Right atrium auricular region (tissue), 2 donors: Measurements from ENCODE around the gene DCDC2. TPM values are rescaled to one million over a fixed set of nuclear protein-coding genes. Genes with fewer than 3 reads are reported as not detected.

Source experiments
- DNase-seq: peaks from one replicate; pipeline ENCODE4 v3.0.0-alpha.2; 2019; ENCODE audit warnings: low spot score
- H3K27ac ChIP-seq, 2 donors: fragments of 200-600 bp; sonication (generic); 1 replicate in 1 of 2; 2 replicates in 1 of 2; pipeline ENCODE4 v1.5.1; 2016 to 2019
- H3K27me3 ChIP-seq, 2 donors: fragments of 200-600 bp; sonication (generic); one replicate each; pipeline versions ENCODE4 v1.5.1 to v1.6.0; 2017 to 2019
- H3K36me3 ChIP-seq: fragments of 200-600 bp; sonication (generic); one replicate; pipeline ENCODE4 v1.5.1; 2016
- H3K4me1 ChIP-seq, 2 donors: fragments of 200-600 bp; sonication (generic); one replicate each; pipeline versions ENCODE4 v1.5.1 to v1.6.0; 2017 to 2019
- H3K4me3 ChIP-seq, 2 donors: fragments of 200-600 bp; sonication (generic); 1 replicate in 1 of 2; 2 replicates in 1 of 2; pipeline ENCODE4 v1.5.1; 2017 to 2019; ENCODE audit warnings: mild to moderate bottlenecking in 1 of 2, moderate library complexity in 1 of 2
- H3K9me3 ChIP-seq, 2 donors: fragments of 200-600 bp; sonication (generic); one replicate each; pipeline ENCODE4 v1.5.1; 2019
- CTCF ChIP-seq, 2 donors: fragments of 200-600 bp; sonication (generic); IDR thresholded peaks; one replicate each; pipeline ENCODE4 v1.5.1; 2019; ENCODE audit warnings: antibody characterized with exemption in 2 of 2
- total RNA-seq, 2 donors: library from RNA; depleted of rRNA; stranded (reverse); fragments of >200 nt; gene quantifications; one replicate each; pipeline ENCODE4 v1.1.0, GENCODE V29; 2016

Gene DCDC2
- total RNA-seq, 2 donors from 2014 or later, result not detected

GRCh38 chr6:24352434-24352833 lies 5.4 kb downstream of the DCDC2 start:
- Histone ChIP-seq H3K9me3 (no peaks in the 10 kb centered on the region), H3K4me3 (no peak overlapping the region), H3K27me3 (no peaks in the 10 kb centered on the region), H3K36me3 (no peaks in the 10 kb centered on the region), H3K4me1 (peaks cover 0 to under 1% of the 10 kb centered on the region in 2 donors), H3K27ac (no peak overlapping the region)
- no peak for DNase-seq
- no peak for TF ChIP-seq CTCF (IDR thresholded peaks at IDR 0.05)

- Histone ChIP-seq H3K27ac (no peak overlapping the region), H3K9me3 (no peaks in the 10 kb centered on the region), H3K4me1 (no peaks in the 10 kb centered on the region), H3K4me3 (no peak overlapping the region), H3K27me3 (no peaks in the 10 kb centered on the region), H3K36me3 (no peaks in the 10 kb centered on the region)
- no peak for TF ChIP-seq CTCF (IDR thresholded peaks at IDR 0.05)
- DNase-seq, result no peak
Observed at GRCh38 chr6:24344976-24345375, 12.9 kb downstream of the DCDC2 start.

GRCh38 chr6:24340998-24341938 lies 16.6 kb downstream of the DCDC2 start:
- Histone ChIP-seq H3K9me3 (peaks cover 0 to 5% of the 10 kb centered on the region in 2 donors), H3K27ac (no peak overlapping the region), H3K4me1 (no peaks in the 10 kb centered on the region), H3K4me3 (no peak overlapping the region), H3K36me3 (no peaks in the 10 kb centered on the region), H3K27me3 (no peaks in the 10 kb centered on the region)
- no peak for DNase-seq
- TF ChIP-seq CTCF (IDR thresholded peaks at IDR 0.05), result no peak

- no peak overlapping the region for H3K4me3 ChIP-seq
- no peak overlapping the region for H3K27ac ChIP-seq
- H3K9me3 ChIP-seq, result peaks cover 0 to 5% of the 10 kb centered on the region in 2 donors
- no peaks in the 10 kb centered on the region for H3K36me3 ChIP-seq
- H3K4me1 ChIP-seq, result no peaks in the 10 kb centered on the region
- no peaks in the 10 kb centered on the region for H3K27me3 ChIP-seq
- no peak for DNase-seq
- TF ChIP-seq CTCF (IDR thresholded peaks at IDR 0.05), result no peak
Observed at GRCh38 chr6:24339932-24340331, 17.9 kb downstream of the DCDC2 start.

GRCh38 chr6:24334285-24334684 lies 23.6 kb downstream of the DCDC2 start:
- DNase-seq, result no peak
- Histone ChIP-seq H3K27ac (no peak overlapping the region), H3K27me3 (no peaks in the 10 kb centered on the region), H3K36me3 (no peaks in the 10 kb centered on the region), H3K4me3 (no peak overlapping the region), H3K9me3 (peaks cover 0 to 5% of the 10 kb centered on the region in 2 donors), H3K4me1 (no peaks in the 10 kb centered on the region)
- TF ChIP-seq CTCF (IDR thresholded peaks at IDR 0.05), result no peak
